A673 (cell line): ENCODE results near the gene GAS7.

Source experiments
- CTCF ChIP-seq: fragments of 300-800, 200-600 bp; sonication (generic); conservative IDR thresholded peaks from 2 replicates; pipeline ENCODE4 v1.5.1; 2017; ENCODE audit warnings: low read depth, mild to moderate bottlenecking, antibody characterized with exemption, low read length, moderate library complexity, mixed read lengths
- EZH2 ChIP-seq: fragments of 200-600 bp; sonication (generic); IDR thresholded peaks from 2 replicates; pipeline ENCODE4 v1.6.1; 2017; ENCODE audit warnings: borderline replicate concordance, low read depth, mild to moderate bottlenecking, mixed read lengths, antibody characterized with exemption, low read length; ENCODE audit not compliant: poor library complexity, severe bottlenecking

- TF ChIP-seq CTCF (no peak), EZH2 (no peak)
These were observed 187.7 kb downstream of the GAS7 start for GRCh38 chr17:10010752-10011151.
